ENCODE data around the gene DYRK1A.
A peak's percentile ranks its signal among the peaks of the same experiment; 100 is the strongest.

Gene DYRK1A

DNA sequence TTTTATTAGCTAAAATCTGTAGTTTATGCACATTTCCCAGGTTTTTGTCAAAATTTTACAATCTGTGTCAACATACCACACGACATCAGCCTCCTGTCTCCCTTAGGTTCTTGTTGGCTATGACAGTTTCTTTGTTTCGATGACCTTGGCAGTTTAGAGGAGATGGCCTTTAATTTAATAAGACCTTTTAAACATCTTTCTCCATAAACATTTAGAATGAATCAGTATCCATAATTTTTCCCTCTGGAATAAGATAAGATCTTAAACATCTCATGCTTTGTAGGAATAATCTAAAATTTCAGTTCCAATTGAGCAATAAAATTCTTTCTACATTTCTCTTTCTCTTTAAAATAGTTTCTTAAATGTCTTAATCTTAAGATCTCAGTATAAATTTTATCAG lies 28.7 kb upstream of the DYRK1A start:
- peak; percentile 79 for TF ChIP-seq ISL1 (CRISPR knock-in tag; IDR thresholded peaks at IDR 0.05)
- TF ChIP-seq, protein P1, sequence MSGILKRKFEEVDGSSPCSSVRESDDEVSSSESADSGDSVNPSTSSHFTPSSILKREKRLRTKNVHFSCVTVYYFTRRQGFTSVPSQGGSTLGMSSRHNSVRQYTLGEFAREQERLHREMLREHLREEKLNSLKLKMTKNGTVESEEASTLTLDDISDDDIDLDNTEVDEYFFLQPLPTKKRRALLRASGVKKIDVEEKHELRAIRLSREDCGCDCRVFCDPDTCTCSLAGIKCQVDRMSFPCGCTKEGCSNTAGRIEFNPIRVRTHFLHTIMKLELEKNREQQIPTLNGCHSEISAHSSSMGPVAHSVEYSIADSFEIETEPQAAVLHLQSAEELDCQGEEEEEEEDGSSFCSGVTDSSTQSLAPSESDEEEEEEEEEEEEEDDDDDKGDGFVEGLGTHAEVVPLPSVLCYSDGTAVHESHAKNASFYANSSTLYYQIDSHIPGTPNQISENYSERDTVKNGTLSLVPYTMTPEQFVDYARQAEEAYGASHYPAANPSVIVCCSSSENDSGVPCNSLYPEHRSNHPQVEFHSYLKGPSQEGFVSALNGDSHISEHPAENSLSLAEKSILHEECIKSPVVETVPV (CRISPR knock-in tag; IDR thresholded peaks at IDR 0.05): no peak
- no peak for TF ChIP-seq ARNTL (CRISPR knock-in tag; IDR thresholded peaks at IDR 0.05; ENCODE audit: borderline replicate concordance, low read depth)
- TF ChIP-seq, protein P2, sequence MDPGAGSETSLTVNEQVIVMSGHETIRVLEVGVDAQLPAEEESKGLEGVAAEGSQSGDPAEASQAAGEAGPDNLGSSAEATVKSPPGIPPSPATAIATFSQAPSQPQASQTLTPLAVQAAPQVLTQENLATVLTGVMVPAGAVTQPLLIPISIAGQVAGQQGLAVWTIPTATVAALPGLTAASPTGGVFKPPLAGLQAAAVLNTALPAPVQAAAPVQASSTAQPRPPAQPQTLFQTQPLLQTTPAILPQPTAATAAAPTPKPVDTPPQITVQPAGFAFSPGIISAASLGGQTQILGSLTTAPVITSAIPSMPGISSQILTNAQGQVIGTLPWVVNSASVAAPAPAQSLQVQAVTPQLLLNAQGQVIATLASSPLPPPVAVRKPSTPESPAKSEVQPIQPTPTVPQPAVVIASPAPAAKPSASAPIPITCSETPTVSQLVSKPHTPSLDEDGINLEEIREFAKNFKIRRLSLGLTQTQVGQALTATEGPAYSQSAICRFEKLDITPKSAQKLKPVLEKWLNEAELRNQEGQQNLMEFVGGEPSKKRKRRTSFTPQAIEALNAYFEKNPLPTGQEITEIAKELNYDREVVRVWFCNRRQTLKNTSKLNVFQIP (CRISPR knock-in tag; IDR thresholded peaks at IDR 0.05; ENCODE audit: borderline replicate concordance, low read depth): no peak
- no peak for TF ChIP-seq GLIS3 (CRISPR knock-in tag; IDR thresholded peaks at IDR 0.05)
- TF ChIP-seq CREB5 (CRISPR knock-in tag; IDR thresholded peaks at IDR 0.05; ENCODE audit: low read depth): 0 out of 2 replicates have a peak, but pooled peaks have one; percentile 3
- no peak for TF ChIP-seq TOX (CRISPR knock-in tag; IDR thresholded peaks at IDR 0.05; ENCODE audit: borderline replicate concordance)
- TF ChIP-seq ZNF565 (CRISPR knock-in tag; conservative IDR thresholded peaks at IDR 0.05; ENCODE audit: low read depth): no peak
- no peak for ATAC-seq

- ATAC-seq: peak; percentile 94
- TF ChIP-seq OSR1 (CRISPR knock-in tag; IDR thresholded peaks at IDR 0.05): no peak
- 0 out of 2 replicates have a peak, but pooled peaks have one; percentile 46 for TF ChIP-seq CSDC2 (CRISPR knock-in tag; IDR thresholded peaks at IDR 0.05)
- TF ChIP-seq PPARA (CRISPR knock-in tag; IDR thresholded peaks at IDR 0.05; ENCODE audit: borderline replicate concordance): peak; percentile 79; the same call in 1 of the 2 replicates
- TF ChIP-seq TSHZ2 (CRISPR knock-in tag; IDR thresholded peaks at IDR 0.05): peak; percentile 45; the same call in 1 of the 2 replicates
- TF ChIP-seq, protein P2 (CRISPR knock-in tag; IDR thresholded peaks at IDR 0.05; ENCODE audit: borderline replicate concordance, low read depth): 0 out of 2 replicates have a peak, but pooled peaks have one; percentile 68
- no peak for TF ChIP-seq PATZ1 (CRISPR knock-in tag; IDR thresholded peaks at IDR 0.05; ENCODE audit: borderline replicate concordance)
- TF ChIP-seq, protein P1 (CRISPR knock-in tag; IDR thresholded peaks at IDR 0.05): no peak
- no peak; the same call in 1 of the 2 replicates for TF ChIP-seq ZNF70 (CRISPR knock-in tag; IDR thresholded peaks at IDR 0.05)
- no peak; the same call in 1 of the 2 replicates for TF ChIP-seq ZC3H10 (CRISPR knock-in tag; IDR thresholded peaks at IDR 0.05)
- 0 out of 2 replicates have a peak, but pooled peaks have one; percentile 58 for TF ChIP-seq ZFP3 (CRISPR knock-in tag; IDR thresholded peaks at IDR 0.05)
- no peak for TF ChIP-seq ARNTL (CRISPR knock-in tag; IDR thresholded peaks at IDR 0.05; ENCODE audit: borderline replicate concordance, low read depth)
- TF ChIP-seq ZNF565 (CRISPR knock-in tag; conservative IDR thresholded peaks at IDR 0.05; ENCODE audit: low read depth): no peak
- TF ChIP-seq SNAI2 (CRISPR knock-in tag; IDR thresholded peaks at IDR 0.05): peak; percentile 73
- TF ChIP-seq ESRRG (CRISPR knock-in tag; IDR thresholded peaks at IDR 0.05): no peak
- peak; percentile 68 for TF ChIP-seq TCF4 (CRISPR knock-in tag; IDR thresholded peaks at IDR 0.05; ENCODE audit: borderline replicate concordance)
- no peak for TF ChIP-seq GLIS3 (CRISPR knock-in tag; IDR thresholded peaks at IDR 0.05)
- peak; percentile 27; the same call in 1 of the 2 replicates for TF ChIP-seq BACH2 (CRISPR knock-in tag; IDR thresholded peaks at IDR 0.05; ENCODE audit: borderline replicate concordance)
- TF ChIP-seq RARB (CRISPR knock-in tag; IDR thresholded peaks at IDR 0.05): no peak
- no peak for TF ChIP-seq ZNF8 (CRISPR knock-in tag; IDR thresholded peaks at IDR 0.05)
- no peak for TF ChIP-seq TOX (CRISPR knock-in tag; IDR thresholded peaks at IDR 0.05; ENCODE audit: borderline replicate concordance)
- TF ChIP-seq CREB5 (CRISPR knock-in tag; IDR thresholded peaks at IDR 0.05; ENCODE audit: low read depth): peak; percentile 68
- TF ChIP-seq ISL1 (CRISPR knock-in tag; IDR thresholded peaks at IDR 0.05): no peak; the same call in none of the 2 replicates
- 0 out of 2 replicates have a peak, but pooled peaks have one; percentile 10 for TF ChIP-seq ZFP30 (CRISPR knock-in tag; IDR thresholded peaks at IDR 0.05)
These were observed 27.7 kb upstream of the DYRK1A start for GRCh38 chr21:37338671-37339551.
